Caco-2 (cell line): ENCODE measurements around the gene COX6A2. TPM values are rescaled to one million over a fixed set of nuclear protein-coding genes. Genes with fewer than 3 reads are reported as not detected.

Experiments used
- BruUV-seq: library from RNA; stranded (reverse); fragments of 400-500 nt; replicated peaks from 2 replicates; lab custom pipeline; 2021; lab: Mats Ljungman, UMichigan
- CTCF ChIA-PET: fragments of 300-600 bp; sonication (Branson Sonifier 250); formaldehyde crosslinking; loops from one replicate; lab custom pipeline; 2022; ENCODE audit warnings: antibody characterized with exemption; lab: Charles Lee
- POLR2A ChIA-PET: fragments of 300-600 bp; sonication (Branson Sonifier 250); formaldehyde crosslinking; loops from one replicate; lab custom pipeline; 2022; ENCODE audit warnings: antibody characterized with exemption; lab: Charles Lee
- DNase-seq, 2 experiments: peaks; one replicate each; pipeline versions ENCODE4 v3.0.0 to v3.0.0-alpha.2; 2020 to 2022
- H3K27me3 ChIP-seq: replicated peaks from 2 replicates; pipeline ENCODE4 v1.6.0; 2011; ENCODE audit warnings: low read length; ENCODE audit not compliant: control insufficient read depth, insufficient read depth
- H3K36me3 ChIP-seq: 2 replicates; pipeline ENCODE4 v1.5.1; 2011; ENCODE audit warnings: low read length; ENCODE audit not compliant: control insufficient read depth, insufficient read depth
- H3K4me1 ChIP-seq: fragments of 250-450 bp; sonication (Bioruptor Pico); 2 replicates; pipeline ENCODE4 v1.5.1; 2020; ENCODE audit warnings: mild to moderate bottlenecking
- H3K4me3 ChIP-seq: 2 replicates; pipeline ENCODE4 v1.5.1; 2011; ENCODE audit warnings: low read depth, mild to moderate bottlenecking, control low read depth, low read length
- H3K9me3 ChIP-seq: fragments of 250-450 bp; sonication (Bioruptor Pico); 2 replicates; pipeline ENCODE4 v1.5.1; 2020; ENCODE audit warnings: mild to moderate bottlenecking, moderate library complexity
- H3K27ac Mint-ChIP-seq: one replicate; pipeline ENCODE4 v1.8.0; 2022; ENCODE audit warnings: mixed read lengths; ENCODE audit not compliant: unreplicated experiment
- H3K27me3 Mint-ChIP-seq: one replicate; pipeline ENCODE4 v1.8.0; 2022; ENCODE audit warnings: mixed read lengths; ENCODE audit not compliant: insufficient read depth, unreplicated experiment
- H3K36me3 Mint-ChIP-seq: one replicate; pipeline ENCODE4 v1.8.0; 2022; ENCODE audit warnings: mild to moderate bottlenecking, mixed read lengths; ENCODE audit not compliant: insufficient read depth, unreplicated experiment
- H3K4me1 Mint-ChIP-seq: one replicate; pipeline ENCODE4 v1.8.0; 2022; ENCODE audit warnings: low read depth, mixed read lengths; ENCODE audit not compliant: unreplicated experiment
- H3K4me3 Mint-ChIP-seq: one replicate; pipeline ENCODE4 v1.8.0; 2022; ENCODE audit warnings: mild to moderate bottlenecking, moderate library complexity, mixed read lengths; ENCODE audit not compliant: unreplicated experiment
- H3K9me3 Mint-ChIP-seq: one replicate; pipeline ENCODE4 v1.8.0; 2022; ENCODE audit warnings: mixed read lengths; ENCODE audit not compliant: unreplicated experiment
- CTCF ChIP-seq, 2 experiments: fragments of 200-600 bp in 1 of 2; IDR thresholded peaks; 1 replicate in 1 of 2; 2 replicates in 1 of 2; pipeline versions ENCODE4 v1.5.1 to v1.8.0; 2011 to 2022; ENCODE audit warnings: antibody characterized with exemption in 1 of 2, control low read depth in 1 of 2, inconsistent platforms in 1 of 2, low read depth in 1 of 2, low read length in 1 of 2, mild to moderate bottlenecking in 1 of 2, moderate library complexity in 1 of 2; ENCODE audit not compliant: insufficient read depth in 1 of 2, severe bottlenecking in 1 of 2, unreplicated experiment in 1 of 2
- intact Hi-C: fragments of 100-400 bp; cut with micrococcal nuclease; formaldehyde crosslinking; loops from one replicate; pipeline ENCODE4 v1.10.0; 2022; ENCODE audit not compliant: unreplicated experiment
- total RNA-seq: library from RNA; stranded (reverse); gene quantifications from 2 replicates; pipeline ENCODE4 v1.2.3, GENCODE V29; 2022

The COX6A2 gene
- total RNA-seq, 1 experiment from 2014 or later, result not detected

GRCh38 chr16:31393056-31393455 lies 35.1 kb downstream of the COX6A2 start, which contains the start of gene ITGAD:
Gene ITGAD (plus strand): TSS chr16:31393335. CDS start chr16:31393361, 26 bp downstream.
- Histone ChIP-seq H3K4me3 (no peak within 1 kb of the TSS), H3K4me1 (no peaks in the 10 kb centered on the region), H3K9me3 (no peaks in the 10 kb centered on the region), H3K36me3 (no peaks in the 10 kb centered on the region), H3K27me3 (no peaks in the 10 kb centered on the region)
- no peak for TF ChIP-seq CTCF (IDR thresholded peaks at IDR 0.05; ENCODE audit: insufficient read depth in 1 of 2, low read depth in 1 of 2, low read length in 1 of 2, severe bottlenecking in 1 of 2, unreplicated experiment in 1 of 2)
- intact Hi-C loops, result no loop called here
- no TSS peak for BruUV-seq
- Mint-ChIP-seq H3K9me3 (no peaks in the 10 kb centered on the region), H3K36me3 (no peaks in the 10 kb centered on the region), H3K4me1 (no peaks in the 10 kb centered on the region), H3K4me3 (no peak within 1 kb of the TSS), H3K27ac (no peak within 1 kb of the TSS), H3K27me3 (peaks cover 9% of the 10 kb centered on the region)
- ChIA-PET CTCF (no interaction called here), POLR2A (no interaction called here)
- DNase-seq, result no peak

GRCh38 chr16:31390504-31391041 lies 37.6 kb downstream of the COX6A2 start:
- H3K9me3 ChIP-seq, result no peaks in the 10 kb centered on the region
- CTCF ChIA-PET, result no interaction called here
- no TSS peak for BruUV-seq

GRCh38 chr16:31388535-31388934 lies 39.6 kb downstream of the COX6A2 start:
- H3K4me1 Mint-ChIP-seq, result no peaks in the 10 kb centered on the region
- no peak overlapping the region for H3K4me3 ChIP-seq
- H3K4me3 Mint-ChIP-seq, result no peak overlapping the region
- TF ChIP-seq CTCF (IDR thresholded peaks at IDR 0.05; ENCODE audit: insufficient read depth in 1 of 2, low read depth in 1 of 2, low read length in 1 of 2, severe bottlenecking in 1 of 2, unreplicated experiment in 1 of 2), result no peak
- H3K4me1 ChIP-seq, result peaks cover 10% of the 10 kb centered on the region; the same call in 1 of the 2 replicates
- intact Hi-C loops, result no loop called here
- H3K36me3 ChIP-seq, result no peaks in the 10 kb centered on the region
- no peaks in the 10 kb centered on the region for H3K27me3 ChIP-seq
- ChIA-PET POLR2A (no interaction called here), CTCF (no interaction called here)
- peaks cover 6% of the 10 kb centered on the region for H3K27me3 Mint-ChIP-seq
- no peaks in the 10 kb centered on the region for H3K9me3 ChIP-seq
- no peaks in the 10 kb centered on the region for H3K9me3 Mint-ChIP-seq
- H3K36me3 Mint-ChIP-seq, result no peaks in the 10 kb centered on the region
- BruUV-seq, result no TSS peak
- H3K27ac Mint-ChIP-seq, result no peak overlapping the region
- no peak for DNase-seq

More at GRCh38 chr16:31390504-31391041, 37.6 kb downstream of the COX6A2 start:
- Histone ChIP-seq H3K4me3 (no peak overlapping the region), H3K27me3 (no peaks in the 10 kb centered on the region), H3K4me1 (peaks cover 7% of the 10 kb centered on the region; the same call in 1 of the 2 replicates), H3K36me3 (no peaks in the 10 kb centered on the region)
- Mint-ChIP-seq H3K4me1 (no peaks in the 10 kb centered on the region), H3K27ac (no peak overlapping the region), H3K36me3 (no peaks in the 10 kb centered on the region), H3K9me3 (no peaks in the 10 kb centered on the region), H3K4me3 (no peak overlapping the region), H3K27me3 (peaks cover 9% of the 10 kb centered on the region)
- intact Hi-C loops, result no loop called here
- no peak for DNase-seq
- no peak for TF ChIP-seq CTCF (IDR thresholded peaks at IDR 0.05; ENCODE audit: insufficient read depth in 1 of 2, low read depth in 1 of 2, low read length in 1 of 2, severe bottlenecking in 1 of 2, unreplicated experiment in 1 of 2)
- POLR2A ChIA-PET, result no interaction called here
